Parathyroid adenoma (tissue), 2 donors: Measurements from ENCODE around the gene SLF2.
A peak's percentile ranks its signal among the peaks of the same experiment; 100 is the strongest.

Experiments used
- H2AFZ ChIP-seq: fragments of 300-600 bp; sonication (generic); one replicate; pipeline ENCODE4 v1.7.0; 2017; ENCODE audit warnings: antibody characterized with exemption, mild to moderate bottlenecking
- H3K27ac ChIP-seq: fragments of 300-600 bp; sonication (generic); one replicate; pipeline ENCODE4 v1.7.0; 2017
- H3K27me3 ChIP-seq: fragments of 300-600 bp; sonication (generic); one replicate; pipeline ENCODE4 v1.7.0; 2017; ENCODE audit warnings: low read length; ENCODE audit not compliant: control insufficient read depth, insufficient read depth
- H3K36me3 ChIP-seq: fragments of 300-600 bp; sonication (generic); one replicate; pipeline ENCODE4 v1.7.0; 2017; ENCODE audit warnings: low read length; ENCODE audit not compliant: control insufficient read depth, insufficient read depth
- H3K4me1 ChIP-seq: fragments of 300-600 bp; sonication (generic); one replicate; pipeline ENCODE4 v1.7.0; 2017; ENCODE audit warnings: control low read depth
- H3K4me2 ChIP-seq: fragments of 300-600 bp; sonication (generic); one replicate; pipeline ENCODE4 v1.7.0; 2017; ENCODE audit warnings: low read length
- H3K4me3 ChIP-seq: fragments of 300-600 bp; sonication (generic); one replicate; pipeline ENCODE4 v1.7.0; 2017; ENCODE audit warnings: low read depth, low read length
- H3K79me2 ChIP-seq: fragments of 300-600 bp; sonication (generic); one replicate; pipeline ENCODE4 v1.7.0; 2017; ENCODE audit warnings: control low read depth
- H3K9ac ChIP-seq: fragments of 300-600 bp; sonication (generic); one replicate; pipeline ENCODE4 v1.7.0; 2017; ENCODE audit warnings: mild to moderate bottlenecking
- H3K9me3 ChIP-seq: fragments of 300-600 bp; sonication (generic); one replicate; pipeline ENCODE4 v1.7.0; 2017; ENCODE audit warnings: low read length; ENCODE audit not compliant: control insufficient read depth
- TF ChIP-seq, protein P1 (sequence below): fragments of 300-600 bp; sonication (generic); IDR thresholded peaks from one replicate; pipeline ENCODE4 v1.7.0; 2017; ENCODE audit warnings: antibody characterized with exemption, mild to moderate bottlenecking
- donor health status: primary hyperparathyroidism.

SLF2 gene

DNA sequence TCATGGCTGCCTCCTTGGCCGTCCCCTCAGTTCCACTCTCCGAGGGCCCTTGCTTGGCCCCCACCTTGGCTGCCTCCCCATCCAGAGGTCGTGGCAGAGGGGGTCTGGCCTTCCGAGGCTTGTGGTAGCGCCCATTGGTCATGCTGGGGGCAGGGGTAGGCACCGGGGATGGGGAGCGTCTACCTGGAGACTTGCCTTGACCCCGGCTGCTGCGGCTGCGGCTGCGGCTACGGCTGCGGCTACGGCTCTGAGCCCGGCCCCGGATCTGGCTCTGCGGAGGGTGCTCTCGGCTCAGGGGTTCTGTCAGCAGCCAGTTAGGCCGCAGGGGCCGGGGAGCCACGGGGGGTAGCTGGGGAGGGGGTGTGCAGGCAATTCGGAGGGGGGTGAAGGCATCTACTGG lies 97.6 kb downstream of the SLF2 start:
- no peaks in the 10 kb centered on the region for H3K27me3 ChIP-seq
- H3K27ac ChIP-seq: no peak overlapping the region
- H3K4me1 ChIP-seq: peaks cover 13% of the 10 kb centered on the region

DNA sequence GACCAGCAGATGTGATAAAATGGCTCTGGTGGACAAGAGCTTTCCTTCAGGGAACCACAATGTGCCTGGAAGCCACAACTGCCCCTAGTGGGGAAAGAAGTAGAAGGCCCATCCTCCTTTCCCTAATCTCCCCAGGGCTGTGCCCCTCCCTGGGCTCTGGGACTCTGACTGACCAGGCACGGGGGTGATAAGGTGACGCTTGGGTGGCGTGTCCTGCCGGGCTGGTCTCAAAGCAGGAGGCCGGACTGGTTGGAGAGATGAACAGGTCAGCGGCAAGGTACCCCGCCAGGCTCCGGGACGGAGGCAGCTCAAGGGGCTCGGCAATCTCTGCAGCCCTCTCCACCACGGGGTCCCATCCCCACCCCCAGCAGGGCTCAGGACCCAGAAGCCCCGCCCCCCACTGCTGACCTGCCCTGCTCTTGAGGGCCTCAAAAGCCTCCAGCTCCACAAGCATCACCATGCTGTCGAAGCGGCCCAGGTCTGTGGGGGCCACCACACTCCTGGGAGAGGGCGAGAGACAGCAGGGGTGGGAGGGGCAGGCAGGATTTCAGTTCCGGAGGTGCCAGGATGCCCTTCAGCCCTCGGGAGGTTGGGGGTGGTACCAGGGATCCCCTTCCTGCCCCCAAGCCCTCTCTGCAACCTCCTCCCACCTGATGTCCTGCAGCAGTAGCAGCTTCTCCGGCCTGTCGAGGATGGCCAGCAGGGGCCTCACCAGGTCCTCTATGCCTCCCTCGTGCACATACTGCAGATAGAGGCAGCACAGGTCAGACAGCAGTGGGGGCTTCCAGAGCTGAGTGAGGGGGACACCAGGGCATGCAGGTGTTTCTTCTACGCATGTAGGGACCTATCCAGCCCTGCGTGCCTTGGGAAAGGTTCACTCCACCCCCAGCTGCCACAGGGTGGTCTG lies 99.0 kb downstream of the SLF2 start:
- Histone ChIP-seq H3K4me1 (peaks cover 13% of the 10 kb centered on the region), H3K79me2 (no peaks in the 10 kb centered on the region), H3K27me3 (no peaks in the 10 kb centered on the region), H3K4me2 (no peak overlapping the region), H2AFZ (no peak overlapping the region), H3K27ac (peak overlapping the region; percentile 50), H3K9ac (no peak overlapping the region), H3K36me3 (no peaks in the 10 kb centered on the region), H3K9me3 (no peaks in the 10 kb centered on the region), H3K4me3 (no peak overlapping the region)
- TF ChIP-seq, protein P1, sequence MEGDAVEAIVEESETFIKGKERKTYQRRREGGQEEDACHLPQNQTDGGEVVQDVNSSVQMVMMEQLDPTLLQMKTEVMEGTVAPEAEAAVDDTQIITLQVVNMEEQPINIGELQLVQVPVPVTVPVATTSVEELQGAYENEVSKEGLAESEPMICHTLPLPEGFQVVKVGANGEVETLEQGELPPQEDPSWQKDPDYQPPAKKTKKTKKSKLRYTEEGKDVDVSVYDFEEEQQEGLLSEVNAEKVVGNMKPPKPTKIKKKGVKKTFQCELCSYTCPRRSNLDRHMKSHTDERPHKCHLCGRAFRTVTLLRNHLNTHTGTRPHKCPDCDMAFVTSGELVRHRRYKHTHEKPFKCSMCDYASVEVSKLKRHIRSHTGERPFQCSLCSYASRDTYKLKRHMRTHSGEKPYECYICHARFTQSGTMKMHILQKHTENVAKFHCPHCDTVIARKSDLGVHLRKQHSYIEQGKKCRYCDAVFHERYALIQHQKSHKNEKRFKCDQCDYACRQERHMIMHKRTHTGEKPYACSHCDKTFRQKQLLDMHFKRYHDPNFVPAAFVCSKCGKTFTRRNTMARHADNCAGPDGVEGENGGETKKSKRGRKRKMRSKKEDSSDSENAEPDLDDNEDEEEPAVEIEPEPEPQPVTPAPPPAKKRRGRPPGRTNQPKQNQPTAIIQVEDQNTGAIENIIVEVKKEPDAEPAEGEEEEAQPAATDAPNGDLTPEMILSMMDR: peak; percentile 14

More for the DNA sequence above, 97.6 kb downstream of the SLF2 start:
- Histone ChIP-seq H3K4me2 (no peak overlapping the region), H3K36me3 (no peaks in the 10 kb centered on the region), H3K79me2 (no peaks in the 10 kb centered on the region), H3K4me3 (no peak overlapping the region), H3K9ac (no peak overlapping the region), H2AFZ (no peak overlapping the region), H3K9me3 (no peaks in the 10 kb centered on the region)
- TF ChIP-seq, protein P1: no peak

DNA sequence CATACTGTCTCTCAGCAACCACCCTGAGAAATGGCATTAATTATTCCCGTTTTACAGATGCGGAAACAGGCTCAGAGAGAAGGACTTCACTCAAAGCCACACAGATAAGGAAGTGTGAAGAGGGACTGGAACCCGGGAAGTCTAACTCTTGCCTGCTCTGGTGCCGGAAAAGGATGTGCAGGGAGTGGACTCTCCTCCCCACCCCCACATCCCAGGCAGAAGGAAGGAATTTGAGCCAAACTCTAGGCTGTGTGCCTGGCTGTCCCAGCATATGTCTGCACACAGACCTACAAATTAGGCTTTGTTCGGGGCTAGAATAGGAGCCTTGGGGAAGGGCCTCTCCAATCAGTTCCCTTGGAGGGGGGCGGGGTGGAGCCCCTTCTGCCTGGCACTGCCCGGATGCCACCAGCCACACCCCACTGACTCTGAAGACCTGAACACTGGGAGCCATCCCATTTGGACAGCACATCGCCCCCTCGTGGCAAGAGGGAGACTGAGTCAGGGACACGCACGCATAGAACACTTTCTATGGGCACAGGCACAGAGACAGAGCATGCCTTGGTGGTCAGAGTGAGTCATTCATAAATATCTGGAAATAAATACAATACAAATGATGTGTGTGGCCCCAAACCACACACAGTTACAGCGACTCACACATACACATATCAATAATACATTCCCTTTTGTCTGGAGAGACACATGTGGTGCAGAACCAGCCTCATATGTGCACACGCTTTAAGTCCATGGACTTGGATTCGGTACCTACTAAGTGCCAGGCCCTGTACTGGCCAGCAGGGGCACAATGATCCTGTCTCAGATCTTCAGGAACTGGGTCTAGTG lies 100.0 kb downstream of the SLF2 start:
- TF ChIP-seq, protein P1: peak; percentile 87
- Histone ChIP-seq H3K9ac (no peak overlapping the region), H3K27ac (peak overlapping the region; percentile 50)

DNA sequence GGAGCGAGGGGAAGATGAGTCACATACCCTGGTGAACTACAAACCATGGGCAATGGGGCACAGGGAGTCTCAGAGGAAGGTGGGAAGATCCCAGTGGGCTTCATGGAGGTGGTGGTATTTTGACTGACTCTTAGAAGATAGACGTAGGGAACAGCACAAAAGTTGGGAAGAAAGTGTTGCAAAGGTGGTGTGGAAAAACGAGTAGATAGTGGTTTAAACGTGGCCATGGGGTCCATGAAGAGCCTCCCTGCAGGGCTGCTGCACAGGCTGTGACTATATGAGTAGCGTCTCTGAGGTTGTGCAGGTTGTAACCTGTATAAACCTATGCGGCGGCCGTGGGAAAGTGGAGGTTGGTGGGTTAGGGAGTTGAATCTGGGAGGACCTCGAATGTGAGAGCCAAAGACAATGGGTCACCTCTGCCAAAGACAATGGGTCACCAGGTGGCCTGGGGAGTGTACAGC lies 100.6 kb downstream of the SLF2 start:
- no peak overlapping the region for H3K9ac ChIP-seq
- peaks cover 13% of the 10 kb centered on the region for H3K4me1 ChIP-seq
- H3K9me3 ChIP-seq: no peaks in the 10 kb centered on the region
- no peaks in the 10 kb centered on the region for H3K79me2 ChIP-seq
- H2AFZ ChIP-seq: no peak overlapping the region
- H3K4me3 ChIP-seq: no peak overlapping the region
- no peak overlapping the region for H3K27ac ChIP-seq
- H3K27me3 ChIP-seq: no peaks in the 10 kb centered on the region
- H3K36me3 ChIP-seq: no peaks in the 10 kb centered on the region
- TF ChIP-seq, protein P1: no peak
- no peak overlapping the region for H3K4me2 ChIP-seq

More for the DNA sequence above, 100.0 kb downstream of the SLF2 start:
- Histone ChIP-seq H3K4me1 (peaks cover 13% of the 10 kb centered on the region), H3K36me3 (no peaks in the 10 kb centered on the region), H2AFZ (no peak overlapping the region), H3K4me3 (no peak overlapping the region), H3K4me2 (no peak overlapping the region), H3K27me3 (no peaks in the 10 kb centered on the region), H3K79me2 (no peaks in the 10 kb centered on the region), H3K9me3 (no peaks in the 10 kb centered on the region)
